Activated T-cell treated with anti-CD3 and anti-CD28 coated beads for 1 hour (primary cell): ENCODE data around the gene EFNA5.

Source experiments
- DNase-seq: peaks from one replicate; pipeline ENCODE4 v3.0.0-alpha.2; 2020; ENCODE audit warnings: low read depth

The EFNA5 gene

DNA sequence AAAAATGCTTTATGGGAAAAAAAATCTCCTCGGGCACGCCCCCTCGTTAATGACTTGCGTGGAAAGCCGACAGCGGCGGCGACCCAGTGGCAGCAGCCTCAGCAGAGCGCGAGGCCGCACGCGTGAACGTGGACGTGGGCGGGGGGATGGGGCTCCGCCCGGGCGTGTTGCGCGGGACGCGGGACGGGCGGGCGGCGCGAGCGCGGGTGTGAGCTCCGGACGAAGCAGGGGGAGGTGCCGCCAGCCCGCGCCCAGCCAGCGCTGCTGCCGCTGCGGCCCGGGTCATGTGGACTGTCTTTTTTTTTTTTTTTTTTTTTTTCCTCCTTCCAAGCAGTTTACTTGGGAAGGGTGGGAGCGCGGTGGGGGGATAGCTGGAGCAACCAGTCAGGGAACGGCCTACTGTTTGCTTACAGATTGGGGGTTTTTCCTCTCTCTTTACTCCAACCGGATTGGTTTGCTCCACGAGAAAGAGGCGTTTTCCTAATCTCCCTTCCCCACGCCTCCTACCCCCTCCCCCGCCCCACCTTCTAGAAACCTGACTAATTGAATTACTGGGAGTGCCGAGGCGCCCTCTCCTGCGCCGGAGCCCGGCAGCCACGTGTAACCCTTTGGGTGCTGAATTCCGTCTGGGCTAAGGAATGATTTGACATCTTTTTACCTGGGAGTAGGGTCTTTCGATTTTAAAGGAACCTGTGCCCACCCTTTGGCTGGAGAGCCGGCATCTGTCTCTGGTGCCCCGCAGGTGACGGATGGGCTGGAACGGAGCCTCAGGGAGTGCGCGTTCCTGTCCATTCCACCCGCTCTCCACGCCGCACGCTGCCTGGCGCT is 1.7 kb upstream of the EFNA5 start:
- DNase-seq, result no peak

DNA sequence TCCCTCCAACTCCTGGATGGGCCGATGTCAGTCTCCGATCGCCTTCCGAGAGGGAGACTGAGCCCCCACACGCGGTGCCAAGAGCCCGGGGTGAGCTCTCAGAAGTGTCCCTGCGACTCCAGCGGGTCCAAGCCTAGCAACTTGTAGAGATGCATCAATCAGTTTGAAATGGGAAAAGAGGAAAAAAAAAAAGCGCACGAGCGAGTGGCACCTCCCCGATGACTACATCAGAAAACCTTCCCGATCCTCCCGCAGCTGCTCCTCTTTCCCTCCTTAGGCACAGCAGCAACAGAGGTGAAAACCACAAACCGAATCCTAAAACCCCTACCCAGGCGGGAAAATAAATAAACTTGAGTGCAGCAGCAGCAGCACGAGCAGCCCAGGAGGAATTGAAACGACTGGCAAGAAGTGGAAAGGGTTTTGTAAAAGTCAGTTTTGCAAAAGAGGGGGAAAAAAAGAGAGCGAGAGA is 1.0 kb upstream of the EFNA5 start:
- no peak for DNase-seq

DNA sequence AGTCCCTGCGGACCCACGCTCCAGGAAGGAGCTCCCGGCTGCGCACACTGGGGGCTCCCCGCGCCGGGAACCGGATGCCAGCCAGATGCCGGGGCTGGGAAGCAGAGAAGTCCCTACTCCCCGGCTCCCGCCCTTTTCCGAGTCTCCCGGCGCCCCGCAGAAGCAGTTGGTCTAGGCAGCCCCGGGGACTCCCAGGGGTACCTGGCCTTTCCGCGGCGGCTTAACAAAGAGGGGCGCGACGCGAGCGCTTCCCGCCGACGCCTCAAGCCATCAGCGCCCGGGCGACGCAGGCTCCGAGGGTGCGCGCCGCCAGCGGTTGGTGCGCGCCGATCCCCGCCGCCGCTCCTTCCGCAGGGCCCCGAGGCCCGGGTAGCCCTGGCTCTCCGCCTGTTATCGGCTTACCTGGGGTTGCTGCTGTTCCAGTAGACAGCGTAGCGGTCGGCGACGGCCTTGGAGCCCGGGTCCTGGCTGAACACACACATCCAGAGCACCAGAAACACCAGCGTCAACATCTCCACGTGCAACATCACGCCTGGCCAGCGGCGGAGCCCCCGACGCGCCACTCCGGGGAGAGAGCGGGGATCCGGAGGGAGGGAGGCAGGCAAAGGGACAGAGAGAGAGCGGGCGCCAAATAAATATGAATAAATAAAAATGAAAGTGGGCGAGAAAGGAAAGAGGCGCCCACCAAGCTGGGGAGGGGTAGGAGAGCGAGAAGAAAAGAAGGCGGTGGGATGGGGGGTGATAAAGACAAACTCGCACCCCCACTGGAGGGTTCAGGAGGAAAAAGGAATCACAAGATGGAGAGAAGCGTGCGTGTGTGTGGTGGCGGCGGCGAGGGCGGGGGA is 428 bp downstream of the EFNA5 start:
- no peak for DNase-seq

DNA sequence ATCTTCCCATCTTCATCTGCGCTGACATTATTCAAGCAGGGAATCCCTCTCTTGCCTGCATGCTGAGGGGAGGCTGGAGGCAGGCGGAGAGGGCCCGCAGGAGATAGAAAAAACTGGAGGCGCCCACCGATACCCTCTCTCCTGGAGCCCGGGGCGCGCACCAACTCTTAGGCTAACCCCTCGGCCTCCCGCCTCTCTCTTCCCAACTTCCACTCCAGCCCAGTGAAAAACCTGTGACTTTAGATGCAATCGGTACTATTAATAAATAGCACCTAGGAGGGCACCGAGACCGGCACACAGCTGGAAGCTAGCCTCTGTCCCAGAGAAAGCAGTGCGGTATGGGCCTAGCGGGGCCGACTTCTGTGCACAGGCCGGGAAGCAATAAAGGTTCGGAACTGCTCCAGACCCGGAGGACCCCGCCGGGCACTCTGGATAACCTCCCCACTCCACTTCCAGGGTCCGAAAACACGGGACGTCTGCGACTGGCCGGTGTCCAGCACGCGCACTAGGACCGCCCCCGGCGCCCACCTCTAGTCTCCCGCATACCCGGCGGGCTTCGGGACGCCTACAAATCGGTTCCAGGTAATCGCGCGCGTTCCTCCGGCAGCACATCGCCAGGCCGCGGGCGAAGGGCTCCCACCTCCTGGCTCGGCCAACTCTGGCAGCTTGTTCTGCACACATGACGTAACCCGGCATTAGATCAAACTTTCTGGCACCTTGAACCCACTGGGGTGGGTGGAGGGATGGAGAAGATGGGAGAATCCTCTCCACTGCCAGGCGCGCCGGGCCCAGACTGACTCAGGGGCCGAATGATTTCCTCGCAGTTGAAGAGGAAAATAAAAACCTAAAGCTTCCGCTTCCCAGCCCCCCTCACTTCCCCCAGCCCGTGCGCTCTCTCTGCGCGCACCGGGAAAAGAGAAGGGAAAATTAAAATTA is 1.4 kb downstream of the EFNA5 start:
- DNase-seq, result no peak

DNA sequence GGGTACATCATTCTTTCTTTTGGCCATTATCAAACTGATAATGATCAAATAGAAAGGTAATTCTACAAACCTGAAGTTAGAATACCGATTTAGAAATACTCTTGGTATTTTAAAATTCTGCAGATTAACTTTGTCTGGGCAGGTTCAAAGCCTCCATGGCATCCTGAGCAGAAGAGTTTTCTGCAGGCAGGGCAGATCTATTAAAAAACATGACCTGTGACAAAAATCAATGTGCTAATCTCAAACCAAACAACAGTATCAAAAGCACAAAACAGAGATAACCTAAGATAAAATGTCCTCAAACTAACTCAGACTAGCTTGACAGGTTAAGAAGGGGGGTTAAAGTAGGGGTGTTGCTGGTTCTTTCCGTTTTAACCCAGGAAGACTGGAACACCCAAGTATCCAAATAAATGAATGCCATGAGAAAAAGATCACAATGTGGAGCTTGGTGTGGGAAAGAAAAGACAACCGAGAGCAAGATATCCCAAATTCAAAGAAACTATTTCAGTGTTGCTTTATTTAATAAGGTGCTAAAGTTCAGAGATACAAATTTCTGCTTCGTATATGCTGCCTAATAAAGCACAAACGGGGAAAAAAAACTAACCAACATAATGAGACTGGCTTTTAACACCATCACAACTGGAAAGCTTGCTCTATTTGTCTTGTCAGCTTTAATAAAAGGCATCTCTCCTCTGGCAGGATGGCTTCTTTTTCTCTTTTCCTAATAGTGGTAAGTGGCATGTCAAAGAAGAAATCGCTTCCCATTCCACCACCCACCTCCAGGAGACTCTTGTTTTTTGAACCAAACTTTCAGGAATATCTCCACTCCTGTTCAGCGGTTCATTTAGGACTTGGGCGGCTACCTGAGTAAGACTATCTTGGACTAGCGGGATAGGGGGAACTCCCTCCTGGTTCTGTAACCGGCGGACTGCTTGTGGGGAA is 2.3 kb downstream of the EFNA5 start:
- no peak for DNase-seq

DNA sequence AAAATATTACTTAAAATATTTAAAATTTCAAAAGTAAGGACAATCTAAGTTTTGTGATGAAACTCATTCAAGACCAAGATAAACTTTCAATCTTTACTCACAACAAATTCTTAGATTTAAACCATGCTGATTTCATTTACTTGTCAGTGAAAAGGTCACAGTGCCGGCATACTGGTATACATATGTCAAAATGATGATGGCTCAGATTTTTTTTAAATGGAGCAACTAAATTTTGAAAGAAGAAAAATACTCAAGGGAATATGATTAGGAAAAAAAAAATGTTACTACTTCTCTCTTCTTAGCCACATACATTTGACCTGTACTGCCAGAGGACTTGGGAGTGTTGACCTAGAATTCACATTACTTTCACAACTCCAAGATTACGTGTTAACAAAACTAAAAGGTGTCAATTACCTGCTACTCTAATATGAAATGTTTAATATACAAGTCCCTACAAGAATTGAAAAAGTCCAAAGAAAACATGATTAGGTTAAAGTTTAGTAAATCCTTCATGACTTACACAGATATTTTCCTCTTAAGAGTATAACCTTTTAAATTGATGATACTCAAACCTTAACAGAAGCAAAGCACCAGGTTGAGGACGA is 4.6 kb downstream of the EFNA5 start:
- no peak for DNase-seq

DNA sequence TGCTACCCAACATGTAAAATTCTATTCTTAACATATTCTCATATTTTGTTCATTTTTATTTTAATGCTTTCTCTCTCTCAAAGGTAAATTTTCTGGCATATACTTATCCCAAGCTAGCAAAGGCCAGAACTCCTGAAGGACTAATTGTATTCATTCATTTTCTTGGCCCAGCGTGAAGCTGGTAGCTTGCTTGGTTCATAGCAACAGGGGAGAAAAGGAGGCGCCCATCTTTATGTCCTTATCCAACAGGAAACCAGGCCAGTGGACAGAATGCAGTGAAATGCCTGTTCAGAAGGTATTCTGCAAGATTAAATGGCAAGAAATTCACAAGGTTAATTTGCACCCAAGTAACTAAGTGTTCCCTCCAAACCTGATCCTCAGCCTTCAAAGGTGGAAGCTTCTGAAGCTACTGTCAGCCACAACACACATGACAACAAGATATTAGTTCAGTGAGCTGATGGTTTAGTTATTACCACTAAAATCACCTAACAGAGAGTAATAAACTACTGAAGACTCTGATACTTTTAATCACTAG is 5.6 kb downstream of the EFNA5 start:
- DNase-seq, result no peak

DNA sequence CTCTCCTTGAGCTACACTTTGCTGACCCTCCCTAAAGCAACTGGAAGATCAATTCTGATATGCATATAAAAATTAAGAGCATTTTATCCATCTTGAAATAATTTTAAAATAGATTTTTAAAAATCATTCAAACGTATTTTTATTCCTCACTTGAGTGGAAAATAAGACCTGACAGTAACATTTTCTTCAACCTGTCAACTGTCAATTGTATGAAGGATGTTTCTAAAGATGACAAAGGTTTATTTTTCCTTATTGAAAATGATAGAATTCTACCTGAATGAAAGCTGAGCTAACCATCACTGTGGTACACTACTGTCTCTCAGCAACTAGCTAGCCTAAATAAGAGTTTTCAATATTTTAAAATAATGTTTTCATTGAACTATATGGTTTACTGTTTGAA is 7.0 kb downstream of the EFNA5 start:
- DNase-seq, result no peak

DNA sequence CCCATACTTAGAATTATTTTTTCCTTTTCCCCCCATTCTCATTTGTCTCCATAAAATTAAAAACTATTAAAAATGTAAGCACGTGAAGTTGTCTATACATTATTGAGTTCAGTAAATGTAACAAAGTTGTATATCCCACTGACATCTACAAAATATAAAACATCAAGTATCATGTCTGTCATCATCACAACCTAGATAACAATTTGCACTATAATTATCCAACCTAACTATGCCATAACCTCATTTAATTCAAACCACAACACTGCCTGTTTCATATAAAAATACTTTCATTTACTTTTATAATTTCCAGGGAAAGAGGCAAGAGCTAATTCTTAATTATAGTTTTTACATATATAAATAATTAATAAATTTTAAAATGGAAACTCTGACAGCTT is 9.1 kb downstream of the EFNA5 start:
- no peak for DNase-seq

DNA sequence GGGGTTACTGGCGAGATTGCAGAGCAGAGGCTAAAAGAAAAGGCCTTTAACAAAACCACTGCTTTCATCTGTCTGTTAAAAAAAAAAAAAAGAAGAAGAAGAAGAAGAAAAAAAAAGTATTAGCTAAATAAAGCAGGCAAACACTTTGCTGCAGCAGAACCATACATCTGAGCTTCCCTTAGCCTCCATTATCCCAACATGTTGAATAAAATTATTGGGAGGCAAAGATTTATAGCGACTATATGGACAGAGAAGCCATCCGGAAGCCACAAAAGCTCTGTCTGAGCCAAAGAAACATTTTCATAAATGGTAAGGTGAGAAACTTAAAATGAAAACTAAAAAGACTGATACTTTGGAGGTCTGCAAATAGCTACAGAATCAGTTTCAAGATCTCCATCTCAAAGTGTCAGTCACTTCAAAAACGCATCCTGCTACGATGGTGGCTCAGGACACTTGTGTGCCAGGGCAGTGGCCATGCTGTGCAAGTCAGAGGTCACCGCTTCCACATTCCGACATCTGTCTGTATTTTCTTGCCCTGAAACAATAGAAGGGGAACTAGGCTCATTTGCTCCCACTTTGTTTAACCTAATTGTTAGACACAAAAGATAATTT is 9.6 kb downstream of the EFNA5 start:
- DNase-seq, result no peak

DNA sequence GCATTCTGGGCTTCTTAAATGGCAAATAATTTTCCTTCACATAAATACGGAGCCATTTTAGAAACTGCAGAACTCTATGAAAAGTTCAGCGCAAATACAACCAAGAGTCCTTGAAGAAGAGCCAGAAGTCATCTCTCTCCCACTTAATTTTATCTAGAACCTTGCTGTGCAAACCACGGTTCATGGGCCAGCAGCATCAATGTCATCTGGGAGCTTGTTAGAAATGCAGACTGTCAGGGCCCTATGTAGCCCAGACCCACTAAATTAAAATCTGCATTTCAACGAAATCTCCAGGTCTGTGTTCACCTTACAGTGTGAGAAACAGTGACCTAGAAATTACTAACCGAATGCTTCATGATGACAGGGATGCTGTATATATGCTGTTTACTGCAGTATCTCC is 12.2 kb downstream of the EFNA5 start:
- no peak for DNase-seq

DNA sequence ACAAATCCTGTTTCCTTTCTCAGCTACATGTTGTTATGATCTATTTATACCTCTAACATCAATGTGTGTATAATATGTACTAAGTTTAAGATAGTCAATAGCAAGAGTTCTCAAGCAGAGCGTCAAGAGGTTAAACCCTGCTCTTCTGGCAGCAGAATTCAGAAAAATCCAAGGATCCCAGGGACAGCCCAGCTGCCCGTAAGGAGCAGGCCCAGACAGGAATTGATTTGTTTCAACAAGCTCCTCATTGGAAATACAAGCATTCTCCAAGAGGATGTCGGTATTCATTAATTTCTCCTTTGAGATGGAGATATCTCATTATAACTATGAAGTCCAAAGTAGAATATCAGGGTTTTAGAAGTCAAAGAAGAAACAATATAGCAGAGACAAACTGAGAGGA is 14.9 kb downstream of the EFNA5 start:
- DNase-seq, result no peak

DNA sequence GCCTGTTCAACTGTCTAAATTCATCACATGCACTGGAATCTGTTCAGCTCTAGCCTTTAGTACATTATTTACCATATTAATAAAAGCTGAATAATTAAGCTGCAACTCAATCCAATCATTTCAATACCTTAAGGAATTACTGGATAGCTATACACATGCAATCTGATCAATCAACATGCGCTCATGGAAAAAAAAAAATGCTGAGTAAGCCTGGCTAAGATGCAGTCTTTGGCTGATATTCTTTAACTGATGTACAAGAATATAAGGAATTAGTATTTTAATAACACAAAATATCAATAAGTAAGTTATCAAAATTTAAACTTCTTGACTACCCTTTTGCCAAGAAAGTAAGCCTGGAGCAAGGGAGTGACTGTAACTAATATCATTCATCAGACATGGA is 15.9 kb downstream of the EFNA5 start:
- no peak for DNase-seq

DNA sequence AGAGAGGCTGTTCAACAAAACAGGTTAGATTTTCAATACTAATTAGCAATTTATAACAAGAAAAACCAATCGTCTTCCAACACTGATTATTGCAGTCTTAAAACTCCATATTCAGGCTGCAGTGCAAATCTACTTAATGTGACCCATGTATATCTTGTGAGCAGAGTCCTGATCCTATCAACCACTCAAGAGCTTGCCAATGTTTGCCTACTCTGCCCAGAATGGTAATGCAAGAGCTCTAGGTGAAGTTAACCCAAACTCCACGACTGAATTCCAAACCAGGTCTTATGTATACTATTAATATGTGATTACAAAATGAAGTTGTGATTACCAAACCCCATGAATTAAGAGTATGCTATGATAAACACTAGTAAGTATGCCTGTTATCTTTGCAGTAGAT is 17.1 kb downstream of the EFNA5 start:
- DNase-seq, result no peak

DNA sequence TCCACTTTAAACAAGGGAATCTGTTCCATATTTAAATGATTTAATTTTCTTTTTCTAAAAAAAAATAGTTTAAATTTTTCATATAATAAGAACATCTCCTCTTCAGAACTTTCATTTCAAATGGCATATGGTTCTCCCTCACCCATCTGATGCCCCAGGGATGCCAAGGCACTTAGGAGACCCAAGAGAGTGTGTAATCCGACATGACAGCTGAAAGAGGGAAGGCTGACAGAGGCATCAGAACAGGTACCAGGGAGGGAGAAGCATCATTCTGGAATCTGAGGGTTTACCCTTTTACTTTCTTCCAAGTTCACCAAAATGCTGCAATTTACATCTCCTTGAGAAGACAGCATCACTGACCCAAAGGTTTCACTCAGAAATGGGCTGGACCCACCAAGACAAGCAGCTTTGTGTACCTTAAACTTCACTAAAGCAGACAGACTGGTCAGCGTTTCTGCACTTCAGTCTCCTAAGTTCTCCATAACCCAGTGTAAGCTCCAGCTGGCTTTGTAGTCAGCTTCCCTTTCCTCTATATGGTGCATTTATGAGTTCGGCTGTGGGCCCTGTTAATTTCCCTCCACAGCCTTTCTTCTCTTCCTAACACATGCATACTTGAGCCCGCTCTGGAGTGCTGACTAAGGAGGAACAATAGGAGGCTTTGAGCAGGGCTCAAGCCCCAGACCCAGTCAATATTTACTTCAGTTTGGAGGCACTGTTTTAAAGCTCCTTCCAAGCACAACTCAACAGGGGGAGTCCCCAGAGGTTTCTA is 17.7 kb downstream of the EFNA5 start:
- no peak for DNase-seq

DNA sequence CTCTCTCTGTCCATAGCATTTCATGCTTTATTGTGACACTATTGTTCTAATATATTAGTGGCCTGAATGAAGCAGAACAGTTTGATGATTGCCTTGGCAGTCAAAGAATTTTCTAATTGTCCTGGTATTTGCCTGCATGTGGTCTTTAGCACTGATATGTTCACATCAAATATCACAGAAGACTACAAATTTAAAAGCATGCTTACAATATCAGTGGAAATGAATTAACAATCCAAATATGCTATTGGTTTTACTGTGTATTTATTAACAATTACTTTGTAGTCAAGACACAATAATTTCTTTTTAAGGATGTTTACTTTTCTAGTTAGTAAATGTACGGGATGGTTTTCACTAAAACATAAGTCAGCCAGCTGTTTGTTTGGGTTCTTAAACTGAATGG is 18.3 kb downstream of the EFNA5 start:
- no peak for DNase-seq

DNA sequence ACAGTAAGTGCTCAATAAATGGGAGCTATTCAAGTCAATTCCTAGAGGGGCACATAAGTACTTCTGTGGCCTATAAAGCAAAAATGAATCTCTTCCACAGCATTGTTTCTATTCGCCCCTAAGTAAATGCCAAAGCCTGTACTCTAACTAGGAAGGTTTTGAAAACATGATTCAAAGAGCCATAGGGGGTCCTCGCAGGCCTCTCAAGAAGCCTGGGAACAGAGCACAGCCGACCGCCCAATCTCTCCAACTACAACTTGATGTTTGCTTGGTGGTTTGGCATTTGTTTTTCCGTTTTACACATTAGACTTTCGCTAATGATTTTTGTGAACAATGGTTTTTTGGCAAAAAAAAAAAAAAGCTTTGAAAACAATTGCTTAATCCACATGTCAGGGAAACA is 19.4 kb downstream of the EFNA5 start:
- DNase-seq, result no peak

DNA sequence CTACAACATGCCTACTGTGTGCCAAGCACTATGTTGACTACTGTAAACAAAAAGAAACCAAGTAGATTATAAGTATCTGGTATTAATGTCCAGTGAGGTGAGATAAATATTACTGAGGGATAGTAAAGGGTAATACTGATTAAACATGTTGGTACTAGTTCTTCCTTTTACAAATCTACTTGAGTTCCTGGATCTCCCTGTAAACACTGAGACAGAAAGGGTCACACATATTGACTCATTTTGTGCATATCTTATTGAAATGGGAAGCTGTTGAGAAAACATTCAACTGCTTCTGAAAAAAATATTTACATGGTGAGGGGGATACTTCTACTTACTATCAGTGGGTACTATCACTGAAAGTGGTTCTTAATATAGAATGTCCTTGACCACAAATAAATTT is 24.3 kb downstream of the EFNA5 start:
- no peak for DNase-seq

DNA sequence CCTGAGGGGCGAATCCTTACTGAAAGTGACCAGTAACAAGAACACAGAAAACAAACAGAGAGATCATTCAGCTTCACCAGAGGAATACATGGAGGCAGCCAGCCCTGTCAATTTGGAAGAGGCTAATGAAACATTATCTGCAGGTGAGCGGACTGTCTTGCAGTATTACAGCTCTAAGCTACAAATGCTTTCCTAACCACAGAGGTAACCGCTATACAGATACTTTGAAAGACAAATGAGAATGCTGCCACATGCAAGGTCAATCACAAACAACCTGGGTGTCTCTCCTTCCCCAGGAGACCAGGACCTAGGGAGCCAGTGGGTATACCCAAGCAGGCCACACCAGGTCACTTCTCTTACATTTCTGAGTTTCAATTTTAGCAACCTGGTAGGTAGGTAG is 30.2 kb downstream of the EFNA5 start:
- no peak for DNase-seq
